Measurements from ENCODE around the gene TMEM147.

TMEM147 gene

DNA sequence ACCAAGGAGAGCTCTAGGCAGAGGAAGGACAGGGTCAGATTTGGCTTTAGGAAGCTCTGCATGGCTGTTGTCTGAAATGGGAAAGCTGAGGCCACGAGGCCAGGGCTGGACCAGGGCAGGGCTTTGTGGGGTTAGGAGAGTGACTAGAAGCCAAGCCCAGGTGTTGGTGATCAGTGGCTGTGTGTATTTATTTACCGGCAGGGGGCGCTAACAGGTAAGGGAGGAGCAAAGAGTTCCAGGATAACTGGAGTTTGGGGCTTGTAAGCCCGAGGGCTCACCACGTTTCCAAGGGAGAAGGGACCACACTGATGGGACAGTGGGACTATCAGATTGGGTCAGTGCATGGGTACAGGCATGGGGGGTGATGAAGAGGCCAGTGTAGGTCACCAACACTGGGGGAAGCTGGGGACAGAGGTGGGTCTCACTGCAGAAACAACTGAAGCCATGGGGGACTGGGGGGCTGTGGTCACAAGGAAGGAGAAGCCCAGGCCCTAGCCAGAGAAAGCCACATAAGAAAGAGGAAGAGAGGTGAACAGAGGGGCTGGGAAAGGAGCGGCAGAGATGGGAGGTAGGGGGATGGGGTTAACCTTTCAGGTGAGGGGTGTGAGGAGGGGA is 3.9 kb downstream of the TMEM147 start:
- FAIRE-seq = no peak

DNA sequence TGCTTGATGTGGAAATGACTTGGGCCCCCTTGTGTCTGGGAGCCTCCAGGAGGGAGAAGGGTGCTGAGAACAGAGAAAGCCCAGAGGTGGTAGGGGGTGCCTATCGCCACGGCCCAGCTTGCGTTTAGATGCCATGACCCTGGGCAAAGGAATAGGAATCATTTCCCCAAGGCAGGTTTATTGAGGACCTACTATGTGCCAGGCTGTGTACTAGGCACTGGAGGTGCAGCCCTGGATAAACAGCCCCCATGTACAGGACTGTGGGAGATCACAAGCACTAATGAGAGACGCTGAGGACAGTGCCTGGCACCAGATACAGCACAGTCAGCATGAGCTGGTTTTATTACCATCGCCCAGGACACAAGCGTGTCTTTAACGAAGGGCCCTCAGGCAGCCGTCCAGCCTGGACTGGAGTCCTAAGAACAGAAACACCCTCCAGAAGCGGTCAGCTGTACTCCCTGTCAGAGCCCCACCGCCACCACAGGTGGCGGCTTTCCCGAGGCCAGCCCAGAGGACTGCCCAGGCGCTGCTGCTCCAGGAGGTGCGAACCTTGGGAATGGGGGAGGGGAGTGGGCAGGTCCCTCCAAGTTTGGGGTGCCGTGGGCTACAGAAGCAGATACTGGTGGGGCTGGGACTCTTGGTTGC is 4.6 kb downstream of the TMEM147 start:
- no peak for FAIRE-seq

DNA sequence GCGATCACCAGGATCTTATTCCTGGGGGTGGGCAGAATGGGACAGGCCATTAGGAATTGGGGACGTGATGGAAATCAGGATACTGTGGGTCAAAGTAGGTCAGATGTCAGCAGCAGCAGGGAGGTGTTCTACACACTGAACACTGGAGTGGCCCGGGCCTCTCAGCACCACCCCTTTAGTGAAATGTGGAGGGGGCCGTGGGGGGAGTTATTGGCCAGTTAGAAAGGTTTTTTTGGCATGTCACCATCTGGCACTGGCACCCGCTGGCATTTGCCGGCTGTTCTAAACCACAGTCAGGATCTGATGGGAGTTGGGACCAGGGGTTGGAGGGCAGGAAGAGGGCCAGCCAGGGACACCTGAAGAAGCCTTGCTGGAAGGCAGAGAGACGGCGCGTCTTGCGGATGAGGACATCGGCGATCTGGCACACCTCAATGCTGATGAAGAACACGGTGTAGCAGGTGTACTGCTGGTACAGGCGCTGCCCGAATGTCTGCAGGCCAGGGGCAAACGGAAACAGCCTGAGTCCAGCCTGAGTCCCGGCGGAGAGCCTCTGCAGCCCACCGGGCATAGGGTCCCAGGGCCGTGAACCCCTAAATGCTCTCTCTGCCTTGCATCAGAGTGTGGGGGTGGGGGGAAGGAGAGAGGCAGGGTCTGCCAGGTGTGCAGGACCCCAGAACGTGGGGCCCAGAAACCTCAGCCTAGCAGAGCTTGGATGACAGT is 5.8 kb downstream of the TMEM147 start:
- no peak for FAIRE-seq

DNA sequence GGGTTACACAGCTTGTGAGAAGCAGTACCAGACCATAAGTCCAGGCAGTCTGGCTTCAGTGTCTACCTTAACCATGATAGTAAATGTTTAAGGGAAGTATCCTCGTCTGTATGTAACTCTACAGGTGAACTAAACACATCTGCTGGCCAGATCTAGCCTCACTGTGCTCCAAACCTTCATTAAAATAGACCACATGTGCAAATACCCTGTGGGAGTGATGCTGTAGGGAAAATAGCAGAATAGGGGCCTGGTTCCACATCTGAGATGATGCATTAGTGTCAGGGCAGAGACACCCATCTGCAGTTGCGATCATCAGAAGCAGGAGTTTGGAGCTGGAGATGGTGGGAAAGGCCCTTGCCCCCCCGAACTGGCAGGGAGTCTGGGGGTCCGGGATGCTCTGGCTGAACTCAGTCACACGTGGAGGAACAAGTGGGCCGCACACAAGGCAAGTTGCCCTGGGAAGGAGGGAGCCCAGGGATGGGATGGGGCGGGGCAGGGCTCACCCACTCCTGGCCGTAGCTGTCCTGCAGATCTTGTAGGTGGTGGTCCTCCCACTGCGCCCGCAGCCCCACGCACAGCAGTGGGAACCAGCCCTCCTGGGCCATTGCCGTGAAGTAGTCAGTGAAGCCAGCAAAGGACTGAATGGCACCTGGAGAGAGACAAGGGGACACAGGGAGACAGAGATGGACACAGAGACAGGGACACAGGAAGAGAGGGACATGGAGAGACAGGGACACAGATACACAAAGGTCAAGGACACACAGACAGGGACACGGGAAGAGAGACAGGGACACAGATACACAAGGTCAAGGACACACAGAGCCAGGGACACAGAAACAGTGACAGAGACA is 7.3 kb downstream of the TMEM147 start:
- no peak for FAIRE-seq

DNA sequence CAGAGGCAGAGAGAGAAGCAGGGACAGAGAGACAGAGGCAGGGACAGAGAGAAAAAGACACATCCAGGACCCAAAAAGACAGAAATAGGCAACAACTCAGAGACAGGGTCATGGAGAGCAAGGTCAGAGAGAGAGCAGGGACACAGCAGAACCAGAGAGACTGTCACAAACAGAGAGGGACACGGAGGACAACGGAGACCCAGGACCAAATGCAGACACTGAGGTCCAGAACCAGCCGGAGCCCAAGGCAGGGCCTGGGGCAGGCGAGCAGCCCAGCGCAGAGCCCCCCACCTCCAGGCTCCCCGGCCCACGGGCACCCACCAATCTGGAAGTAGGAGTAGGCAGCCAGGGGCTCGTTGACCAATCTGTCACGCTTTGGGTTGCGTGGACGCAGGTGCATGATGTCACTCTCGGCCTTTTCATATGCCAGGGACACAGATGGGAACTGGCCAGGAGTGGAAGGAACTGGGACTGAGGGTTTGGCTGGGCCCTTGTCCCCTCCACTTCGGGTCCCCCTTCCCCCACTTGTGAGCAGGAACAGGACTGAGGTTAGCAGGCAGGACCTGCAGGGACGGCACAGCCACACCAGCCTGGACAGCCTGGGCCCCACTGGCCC is 8.1 kb downstream of the TMEM147 start:
- FAIRE-seq = no peak

DNA sequence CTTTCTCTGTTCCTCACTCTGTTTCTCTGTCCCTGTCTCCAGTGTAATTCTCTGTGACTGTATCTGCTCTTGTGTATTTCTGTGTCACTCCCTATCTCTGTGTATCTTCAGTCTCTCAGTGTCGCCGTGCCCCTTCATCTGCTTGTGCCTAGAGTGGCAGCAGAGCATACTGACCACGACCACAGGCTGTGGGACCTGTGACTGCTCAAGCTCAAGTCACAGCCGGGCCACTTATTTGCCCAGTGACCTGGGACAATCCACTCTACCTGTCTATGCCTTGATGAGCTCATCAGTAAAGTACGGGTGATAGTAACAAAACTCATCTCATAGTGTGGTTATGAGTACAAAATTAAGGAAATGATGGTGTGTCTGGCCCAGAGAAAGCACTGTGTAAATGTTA is 8.7 kb downstream of the TMEM147 start:
- FAIRE-seq = no peak

DNA sequence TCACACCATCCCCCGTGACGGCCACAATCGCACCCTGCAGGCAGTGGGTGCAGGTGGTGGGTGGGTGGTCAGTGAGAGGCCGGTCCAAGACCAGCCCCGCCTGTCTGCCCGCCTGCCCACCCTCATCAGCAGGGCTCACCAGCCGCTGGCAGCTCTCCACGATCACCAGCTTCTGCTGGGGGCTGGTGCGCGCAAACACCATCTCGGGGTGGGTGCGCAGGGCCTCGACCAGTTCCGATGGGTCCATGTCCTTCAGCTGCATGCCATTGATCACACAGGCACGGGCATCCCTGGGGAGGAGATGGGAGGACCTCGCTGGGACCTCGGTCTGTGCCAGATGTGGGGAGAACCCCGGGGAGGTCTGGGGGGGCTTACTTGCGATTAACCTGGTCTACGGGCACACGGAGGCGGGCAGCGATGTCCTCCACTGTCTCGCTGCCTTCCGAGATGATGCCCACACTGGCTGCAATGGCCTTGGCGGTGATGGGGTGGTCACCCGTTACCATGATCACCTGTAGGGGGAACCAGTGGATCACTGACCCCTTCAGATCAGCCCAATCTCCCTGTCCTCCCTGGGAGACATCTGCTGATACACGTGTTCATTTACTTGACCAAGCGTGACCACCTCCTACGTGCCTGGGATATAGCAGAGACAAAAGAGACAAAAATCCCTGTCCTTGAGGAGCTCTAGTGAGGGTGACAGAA is 10.0 kb downstream of the TMEM147 start:
- FAIRE-seq = no peak

DNA sequence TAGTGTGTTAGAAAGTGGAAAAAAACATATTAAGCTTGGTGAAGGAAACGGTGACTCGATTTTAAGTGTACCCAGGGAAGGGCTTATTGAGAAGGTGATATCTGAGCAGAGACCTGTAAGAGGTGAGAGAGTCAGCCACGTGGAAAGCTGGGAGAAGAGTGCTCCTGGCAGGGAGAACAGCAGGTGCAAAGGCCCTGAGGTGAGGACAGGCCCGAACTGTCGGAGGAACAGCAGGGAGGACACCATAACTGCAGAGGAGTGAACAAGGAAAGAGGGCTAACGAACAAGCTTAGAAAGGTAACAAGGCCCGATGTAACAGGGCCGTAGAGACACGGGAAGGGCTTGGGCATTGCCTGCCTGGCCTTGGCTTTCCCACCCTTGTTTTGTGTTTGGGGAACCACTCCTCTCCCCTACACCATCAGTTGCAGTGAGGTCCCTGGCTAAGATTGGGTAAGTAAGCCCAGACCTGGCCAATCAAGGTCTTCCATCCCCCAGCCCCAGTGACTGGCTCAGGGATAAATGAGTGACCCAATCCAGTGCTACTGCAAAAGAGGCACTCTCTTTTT is 10.7 kb downstream of the TMEM147 start:
- FAIRE-seq = no peak

DNA sequence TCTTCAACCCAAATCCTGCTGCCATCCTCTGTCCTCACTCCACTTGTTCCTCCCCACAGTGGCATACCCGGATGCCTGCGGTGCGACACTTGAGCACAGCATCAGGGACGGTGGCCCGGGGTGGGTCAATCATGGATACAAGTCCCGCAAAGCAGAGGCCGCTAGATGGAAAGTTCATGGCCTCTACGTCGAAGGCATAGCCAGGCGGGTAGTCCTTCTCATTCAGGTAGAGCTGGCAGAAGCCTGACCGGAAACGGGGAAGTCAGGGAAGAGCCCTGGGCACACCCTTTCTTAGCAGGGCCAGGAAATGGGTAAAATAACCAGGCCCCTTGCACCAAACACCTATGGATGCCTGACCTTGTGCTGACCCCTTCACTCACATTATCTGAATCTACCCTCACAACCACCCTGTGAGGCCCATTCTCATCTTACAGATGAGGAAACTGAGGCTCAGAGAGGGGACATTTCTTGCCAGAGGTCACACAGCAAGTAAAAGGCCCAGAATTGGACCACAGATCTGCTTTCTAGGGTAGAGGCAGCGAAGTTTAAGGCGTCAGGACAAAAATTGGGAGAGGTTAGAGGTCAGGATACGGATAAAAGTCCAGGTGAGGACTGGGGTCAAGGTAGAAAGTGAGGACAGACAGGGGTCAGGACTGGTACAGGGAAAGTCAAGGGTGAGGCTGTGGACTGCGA is 11.6 kb downstream of the TMEM147 start:
- FAIRE-seq = no peak

DNA sequence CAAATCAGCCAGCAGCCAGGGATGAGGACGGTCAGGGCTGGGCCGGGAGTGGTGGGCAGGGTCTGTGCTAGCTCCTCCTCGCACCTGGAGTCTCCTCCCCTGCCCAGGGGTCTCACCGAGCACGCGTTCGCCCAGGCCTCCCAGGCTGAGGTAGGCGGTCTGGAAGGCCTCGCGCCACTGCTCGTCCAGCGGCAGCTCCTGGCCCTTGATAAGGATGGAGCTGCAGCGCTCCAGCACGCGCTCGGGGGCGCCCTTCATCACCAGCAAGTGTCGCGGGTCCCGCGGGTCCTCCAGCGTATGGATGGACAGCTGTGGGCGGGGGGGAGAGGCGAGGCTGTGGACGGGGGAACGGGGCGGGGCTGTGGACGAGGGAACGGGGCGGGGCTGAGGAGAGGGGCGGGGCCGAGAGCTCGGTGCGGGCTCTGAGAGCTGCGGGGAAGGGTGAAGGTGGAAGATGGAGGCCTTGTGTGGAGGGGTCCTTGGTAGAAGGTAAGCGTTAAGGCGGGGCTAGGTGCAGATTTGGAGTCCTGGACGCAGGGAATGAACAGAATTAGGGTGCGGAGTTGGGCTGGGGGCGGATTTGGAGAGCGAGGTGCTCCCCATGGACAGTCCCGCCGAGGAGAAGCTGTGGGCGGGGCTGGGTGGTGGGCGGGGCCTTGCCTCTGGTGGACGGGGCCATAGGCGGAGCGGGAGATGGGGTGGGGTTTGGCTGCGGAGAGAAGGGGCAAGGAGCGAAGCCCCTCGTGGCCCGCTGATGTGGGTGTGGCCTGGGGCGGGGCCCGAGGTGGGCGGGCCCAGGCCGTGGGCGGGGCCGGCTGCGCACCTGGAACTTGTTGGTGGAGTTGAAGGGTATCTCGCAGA is 12.3 kb downstream of the TMEM147 start:
- no peak for FAIRE-seq

DNA sequence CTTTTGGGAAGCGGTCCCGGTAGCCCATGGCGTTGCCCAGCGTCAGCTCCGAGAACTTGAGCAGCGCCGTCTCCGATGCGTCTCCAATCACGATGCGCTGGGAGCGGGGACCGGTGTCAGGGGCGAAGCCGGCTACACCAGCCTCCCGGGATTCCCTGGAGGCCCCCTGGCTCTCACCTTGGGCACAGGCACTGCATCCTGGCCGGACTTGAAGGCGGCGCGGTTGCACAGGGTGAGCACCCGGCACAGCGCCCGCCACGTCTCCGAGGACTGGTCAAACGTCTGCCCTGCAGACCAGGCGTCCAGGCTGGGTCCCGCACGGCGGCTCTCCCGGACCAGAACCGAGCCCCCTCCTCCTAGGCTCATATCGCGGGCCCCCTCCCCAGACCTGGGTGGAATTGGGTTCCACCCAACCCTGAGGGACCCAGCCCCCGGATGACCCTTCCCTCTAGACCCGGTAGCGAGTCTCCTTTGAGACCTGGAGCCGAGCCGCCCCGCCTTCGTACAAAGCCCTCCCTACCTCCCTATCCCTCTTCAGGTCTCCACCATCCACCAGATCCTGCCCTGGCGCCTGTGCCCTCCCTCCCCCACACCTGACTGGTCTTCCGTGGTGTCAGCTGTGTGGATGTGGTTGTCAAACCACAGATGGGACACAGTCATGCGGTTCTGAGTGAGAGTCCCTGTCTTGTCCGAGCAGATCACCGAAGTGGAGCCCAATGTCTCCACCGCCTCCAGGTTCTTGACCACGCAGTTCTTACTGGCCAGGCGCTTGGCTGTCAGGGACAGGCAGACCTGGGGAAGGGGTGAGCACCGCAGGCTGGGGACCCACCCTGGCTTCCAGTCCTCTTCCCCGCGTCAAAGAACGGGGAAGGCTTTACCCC is 13.2 kb downstream of the TMEM147 start:
- no peak for FAIRE-seq

DNA sequence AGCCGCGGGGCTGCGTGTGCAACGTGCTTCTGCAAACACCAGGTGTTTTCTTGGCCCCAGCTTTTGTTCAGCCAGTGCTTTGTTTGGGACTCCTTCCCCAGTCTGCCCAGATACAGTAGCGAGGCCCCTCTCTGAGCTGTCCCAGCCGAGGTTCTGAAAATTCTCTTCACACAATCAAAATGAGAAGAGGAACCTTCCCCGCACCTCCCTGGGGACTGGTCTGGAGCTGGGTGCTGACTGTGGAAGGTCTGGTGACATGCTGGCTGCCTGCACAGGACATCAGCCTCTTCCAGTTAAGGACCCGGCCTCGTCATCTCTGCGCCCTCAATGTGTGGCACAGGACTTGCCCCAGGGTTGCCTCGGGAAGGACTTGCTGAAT is 13.8 kb downstream of the TMEM147 start:
- FAIRE-seq = no peak

DNA sequence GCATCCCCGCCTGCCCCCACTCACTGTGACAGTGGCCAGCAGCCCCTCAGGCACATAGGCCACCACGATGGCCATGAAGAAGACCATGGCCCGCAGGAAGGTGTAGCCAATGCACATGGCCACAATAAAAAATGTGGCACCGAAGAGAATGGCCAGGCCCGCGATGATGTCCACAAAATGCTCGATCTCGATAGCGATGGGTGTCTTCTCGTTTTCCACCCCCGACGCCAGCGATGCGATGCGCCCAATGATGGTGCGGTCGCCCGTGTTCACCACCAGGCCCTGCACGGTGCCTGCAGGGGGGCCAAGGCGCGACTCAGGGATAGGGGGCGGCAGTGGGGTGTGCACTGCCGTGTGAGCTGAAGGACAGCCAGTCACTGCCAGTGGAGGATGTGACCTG is 14.4 kb downstream of the TMEM147 start:
- FAIRE-seq = no peak

DNA sequence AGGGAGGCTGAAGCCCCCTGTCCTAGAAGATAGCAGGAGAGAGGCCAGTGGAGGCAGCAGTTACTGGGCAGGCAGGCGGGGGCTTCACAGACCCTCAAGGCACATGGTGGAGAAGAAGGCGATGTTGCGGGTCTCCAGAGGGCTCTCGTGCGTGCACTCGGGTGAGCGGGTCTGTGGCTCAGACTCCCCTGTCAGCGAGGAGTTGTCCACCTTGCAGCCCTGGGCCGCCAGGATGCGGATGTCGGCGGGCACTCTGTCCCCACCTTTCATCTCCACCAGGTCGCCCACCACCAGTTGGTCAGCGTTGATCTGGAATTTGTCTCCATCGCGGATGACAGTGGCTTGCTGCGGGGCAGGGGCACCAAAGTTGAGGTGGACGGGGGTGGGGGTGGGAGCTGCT is 14.8 kb downstream of the TMEM147 start:
- no peak for FAIRE-seq

DNA sequence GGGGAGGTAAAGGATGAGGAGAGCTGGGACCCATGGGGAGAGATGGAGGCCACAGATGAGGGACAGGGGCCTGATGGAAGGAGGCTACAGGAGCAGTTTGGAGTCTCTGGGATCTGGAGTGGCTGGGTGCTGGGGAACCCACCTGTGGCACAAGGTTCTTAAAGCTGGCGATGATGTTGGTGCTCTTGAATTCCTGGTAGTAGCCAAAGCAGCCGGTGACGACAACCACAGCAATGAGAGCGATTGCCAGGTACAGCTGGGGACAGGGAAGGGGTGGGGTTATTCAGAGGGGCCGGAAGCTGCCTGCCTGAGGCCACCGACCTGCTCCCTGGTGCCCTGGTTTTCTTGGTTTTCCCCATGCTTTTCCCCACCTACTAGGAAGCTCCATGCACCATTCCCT is 15.3 kb downstream of the TMEM147 start:
- FAIRE-seq = no peak

DNA sequence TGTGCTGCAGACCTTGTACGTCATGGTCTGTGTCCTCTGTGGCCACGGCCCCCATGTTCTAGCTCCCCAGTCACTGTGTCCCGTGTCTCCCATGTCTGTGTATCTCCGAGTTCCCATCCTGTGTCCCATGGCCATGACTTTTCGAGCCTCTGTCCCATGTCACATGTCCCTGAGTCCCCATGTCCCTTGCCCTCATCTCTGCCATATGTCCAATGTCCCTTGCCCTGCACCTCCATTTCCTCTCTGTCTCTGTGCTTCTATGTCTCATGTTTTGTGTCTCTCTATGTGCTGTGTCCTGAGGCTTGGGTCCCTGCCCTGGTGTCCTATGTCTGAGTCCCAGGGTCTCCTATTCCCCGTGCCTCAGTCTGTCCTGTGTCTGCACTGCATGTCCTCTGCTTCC is 16.0 kb downstream of the TMEM147 start:
- no peak for FAIRE-seq

DNA sequence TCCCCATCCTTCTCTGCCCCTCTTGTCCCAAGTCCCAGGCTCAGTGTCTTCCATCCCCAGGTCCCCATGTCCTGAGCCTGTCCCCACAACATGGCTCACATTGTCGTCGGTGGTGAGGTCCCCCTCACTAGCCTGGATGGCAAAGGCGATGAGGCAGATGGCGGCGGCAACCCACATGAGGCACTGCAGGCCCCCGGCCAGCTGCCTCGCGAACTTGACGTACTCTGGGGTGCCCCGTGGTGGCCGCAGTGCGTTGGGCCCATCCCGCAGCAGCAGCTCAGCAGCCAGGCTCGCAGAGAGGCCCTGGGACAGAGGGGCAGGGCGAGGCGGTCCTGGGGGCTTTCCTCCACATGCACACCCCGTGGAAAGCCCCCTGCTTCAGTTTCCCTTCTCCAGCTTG is 16.9 kb downstream of the TMEM147 start:
- no peak for FAIRE-seq

DNA sequence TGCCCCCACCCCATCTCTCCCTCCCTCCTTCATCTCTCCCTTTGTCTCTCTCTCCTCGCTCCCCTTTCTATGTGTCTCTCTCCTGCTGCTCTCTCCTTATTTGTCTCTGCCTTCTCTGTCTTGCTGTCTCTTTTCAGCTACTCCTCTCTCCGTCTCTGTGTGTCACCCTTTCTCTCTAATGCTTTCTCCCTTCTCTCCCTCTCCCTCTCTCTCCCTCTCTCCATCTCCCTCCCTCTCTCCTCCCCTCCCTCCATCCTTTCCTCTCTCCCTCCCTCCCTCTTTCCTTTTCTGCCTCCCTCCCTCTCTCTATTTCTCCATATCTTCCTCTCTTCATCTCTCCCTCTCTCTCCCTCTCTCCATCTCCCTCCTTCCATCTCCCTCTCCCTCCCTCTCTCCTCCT is 17.4 kb downstream of the TMEM147 start:
- no peak for FAIRE-seq

DNA sequence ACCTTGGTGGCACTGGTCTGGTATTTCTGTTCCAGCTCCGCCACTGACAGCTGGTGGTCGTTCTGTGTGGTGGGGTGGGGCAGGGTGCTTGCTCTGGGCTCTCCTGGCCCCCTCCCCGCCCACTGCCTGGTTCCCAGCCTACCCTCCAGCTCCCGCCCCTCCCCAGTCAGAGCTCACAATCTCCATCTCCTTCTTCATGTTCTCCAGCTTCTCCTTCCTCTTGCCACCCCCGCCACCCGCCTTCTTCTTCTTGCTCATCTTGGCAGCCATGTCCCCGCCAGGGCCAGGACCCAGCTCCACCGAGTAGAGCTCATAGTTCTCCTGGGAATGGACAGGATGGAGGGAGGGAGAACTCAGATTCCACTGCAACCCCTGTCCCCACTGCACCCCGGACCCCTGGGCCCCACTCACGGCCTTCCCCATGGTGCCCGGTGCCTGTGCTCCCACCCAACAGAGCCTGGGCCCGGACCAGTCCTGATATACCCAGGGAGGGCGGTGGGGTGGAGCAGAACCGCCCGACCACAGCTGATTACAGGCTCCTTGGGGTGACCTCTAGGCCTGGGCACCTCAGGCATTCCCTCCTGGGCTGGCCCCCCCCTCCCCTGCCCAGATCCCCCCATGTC is 17.9 kb downstream of the TMEM147 start, which contains the start of gene ATP4A:
Gene ATP4A (minus strand): TSS at position 452 of the 623 bp plus-strand sequence. CDS start 29 bp downstream, at position 423.
- FAIRE-seq = no peak

All from islet of Langerhans (tissue), 1 donor.